HG03558 (cell line): ENCODE data around the gene NUDT3.
"Not testable (repeated sequence)": the region's sequence is repeated elsewhere in the genome, so short reads cannot be mapped to it uniquely, and the experiment has no call there.

Source experiments
- ATAC-seq: cut with Tn5 transposase; IDR thresholded peaks from one replicate; pipeline ENCODE4 v1.9.1; 2021; ENCODE audit warnings: moderate number of reproducible peaks; ENCODE audit not compliant: unreplicated experiment; ENCODE audit errors: extremely low read depth

NUDT3 gene

GRCh38 chr6:34392497-34393190, at the start of gene NUDT3:
NUDT3 (minus strand) TSS chr6:34392669; CDS start chr6:34392362, 307 bp downstream.
- peak; percentile 64 for ATAC-seq

GRCh38 chr6:34441526-34441925, 49.1 kb upstream of the NUDT3 start:
- no peak for ATAC-seq

GRCh38 chr6:34439442-34439841, 47.0 kb upstream of the NUDT3 start:
- no peak for ATAC-seq

- ATAC-seq: no peak
Observed at GRCh38 chr6:34438705-34439104, 46.2 kb upstream of the NUDT3 start.

GRCh38 chr6:34437644-34437970, 45.1 kb upstream of the NUDT3 start:
- ATAC-seq: no peak

- ATAC-seq: no peak
Observed at GRCh38 chr6:34436803-34437643, 44.6 kb upstream of the NUDT3 start.

GRCh38 chr6:34435916-34436315, 43.4 kb upstream of the NUDT3 start:
- no peak for ATAC-seq

- no peak for ATAC-seq
Observed at GRCh38 chr6:34425498-34426410, 33.3 kb upstream of the NUDT3 start, which contains the start of gene RPS10. RPS10 (minus strand) TSS chr6:34426069; CDS start chr6:34425221, 848 bp downstream.

- no peak for ATAC-seq
Observed at GRCh38 chr6:34425132-34425497, 32.6 kb upstream of the NUDT3 start.

GRCh38 chr6:34424200-34425131, 32.0 kb upstream of the NUDT3 start:
- no peak for ATAC-seq

GRCh38 chr6:34423254-34423653, 30.8 kb upstream of the NUDT3 start:
- no peak for ATAC-seq

- ATAC-seq: no peak
Observed at GRCh38 chr6:34418367-34418766, 25.9 kb upstream of the NUDT3 start.

- no peak for ATAC-seq
Observed at GRCh38 chr6:34416877-34417371, 24.5 kb upstream of the NUDT3 start.

- ATAC-seq: no peak
Observed at GRCh38 chr6:34414999-34415858, 22.8 kb upstream of the NUDT3 start.

- ATAC-seq: no peak
Observed at GRCh38 chr6:34412643-34413214, 20.3 kb upstream of the NUDT3 start.

GRCh38 chr6:34412016-34412415, 19.5 kb upstream of the NUDT3 start:
- no peak for ATAC-seq

GRCh38 chr6:34407915-34408314, 15.4 kb upstream of the NUDT3 start:
- ATAC-seq: not testable (repeated sequence)

- no peak for ATAC-seq
Observed at GRCh38 chr6:34396518-34396917, 4.0 kb upstream of the NUDT3 start.
